ENCODE measurements around the gene RPS6KA3.
A peak's percentile ranks its signal among the peaks of the same experiment; 100 is the strongest.
"Not testable (repeated sequence)": the region's sequence is repeated elsewhere in the genome, so short reads cannot be mapped to it uniquely, and the experiment has no call there.

The RPS6KA3 gene

DNA sequence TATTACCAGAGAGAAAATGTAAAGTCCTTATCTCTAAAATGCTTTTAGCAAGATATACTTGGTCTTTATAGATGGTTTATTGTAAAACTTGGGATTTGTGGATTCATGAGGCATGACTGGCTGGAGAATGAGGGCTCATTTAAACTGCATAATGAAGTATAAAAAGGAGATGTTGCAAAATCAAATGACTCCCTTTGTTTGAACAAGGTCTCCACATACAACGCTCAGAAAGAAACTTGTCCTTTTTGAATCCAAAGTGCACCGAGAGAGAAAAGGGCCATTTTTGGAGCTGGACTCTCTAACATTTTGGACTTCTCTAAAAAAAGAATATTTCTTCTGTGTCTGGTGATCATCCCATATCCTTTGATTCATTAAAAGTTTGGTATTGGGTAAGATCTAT, 117.4 kb downstream of the RPS6KA3 start:
- DNase-seq (ENCODE audit: low spot score) = no peak
- no peak for FAIRE-seq

DNA sequence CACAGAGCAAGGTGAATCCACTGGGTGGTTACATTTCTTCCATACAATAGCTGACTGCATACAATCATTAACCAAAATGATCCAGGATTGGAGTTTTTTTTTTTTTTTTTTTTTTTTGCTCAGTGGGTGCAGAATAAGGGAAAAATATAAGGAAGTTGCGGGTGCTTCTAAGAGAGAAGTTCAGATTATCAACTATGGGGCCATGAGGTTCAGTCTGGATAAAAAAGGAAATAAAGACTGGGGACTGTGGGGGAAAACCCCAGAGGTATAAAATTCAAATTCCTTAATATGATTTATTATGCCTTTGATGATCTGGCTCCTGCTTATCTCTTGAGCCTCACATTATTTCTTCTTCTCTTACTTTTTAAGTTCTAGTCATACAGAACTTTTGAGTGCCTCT, 119.1 kb downstream of the RPS6KA3 start:
- FAIRE-seq = no peak
- no peak for DNase-seq (ENCODE audit: low spot score)

DNA sequence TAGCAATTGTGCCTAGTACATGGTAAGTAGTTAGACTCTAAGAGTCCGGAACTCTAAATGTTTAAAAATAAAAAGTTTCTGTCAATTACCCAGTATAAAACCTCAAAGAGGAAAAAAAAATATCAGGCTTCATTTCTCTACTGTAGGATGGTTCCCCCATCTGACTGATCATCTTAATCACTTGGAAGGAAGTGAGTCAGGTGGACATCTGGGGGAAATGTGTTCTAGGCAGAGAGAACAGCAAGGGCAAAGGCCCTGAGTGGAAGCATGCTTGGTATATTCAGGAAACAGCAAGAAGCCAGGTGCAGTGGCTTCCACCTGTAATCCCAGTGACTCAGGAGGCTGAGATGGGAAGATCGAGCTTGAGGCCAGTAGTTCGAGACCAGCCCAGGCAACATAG, 122.2 kb downstream of the RPS6KA3 start:
- DNase-seq (ENCODE audit: low spot score) (no peak), FAIRE-seq (no peak)

DNA sequence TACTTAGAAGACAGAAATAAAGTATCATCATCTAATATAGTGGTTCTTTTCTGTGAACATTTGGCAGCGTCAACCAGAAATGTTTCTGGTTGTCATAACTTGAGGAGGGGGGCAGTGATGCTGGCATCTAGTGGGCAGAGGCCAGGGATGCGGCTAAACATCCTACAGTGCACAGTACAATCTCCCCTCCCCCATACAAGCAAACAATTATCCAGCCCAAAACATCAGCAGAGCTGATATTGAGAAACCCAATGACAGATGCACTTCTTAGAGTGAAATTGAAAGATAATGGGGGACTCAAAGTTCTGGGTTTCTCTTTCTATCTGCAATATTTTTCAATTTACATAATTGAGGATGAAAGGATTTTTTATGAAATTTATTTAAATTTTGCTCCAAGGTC, 123.1 kb downstream of the RPS6KA3 start:
- no peak for FAIRE-seq
- no peak for DNase-seq (ENCODE audit: low spot score)

DNA sequence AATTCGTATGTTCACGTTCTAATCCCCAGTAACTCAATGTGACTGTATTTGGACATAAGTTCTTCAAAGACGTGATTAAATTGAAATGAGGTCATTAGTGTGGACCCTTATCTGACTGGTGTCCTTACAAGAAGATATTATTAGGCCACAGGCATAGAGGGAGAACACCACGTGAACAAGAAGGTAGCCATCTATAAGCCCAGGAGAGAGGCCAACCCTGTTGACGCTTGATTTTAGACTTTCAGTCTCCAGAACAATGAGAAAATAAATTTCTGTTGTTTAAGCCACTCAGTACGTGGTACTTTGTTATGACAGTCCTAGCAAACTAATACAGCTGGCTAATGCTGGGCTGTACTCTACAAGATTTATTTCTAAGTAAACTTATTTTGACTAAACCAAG, 123.6 kb downstream of the RPS6KA3 start:
- FAIRE-seq = no peak
- no peak for DNase-seq (ENCODE audit: low spot score)

DNA sequence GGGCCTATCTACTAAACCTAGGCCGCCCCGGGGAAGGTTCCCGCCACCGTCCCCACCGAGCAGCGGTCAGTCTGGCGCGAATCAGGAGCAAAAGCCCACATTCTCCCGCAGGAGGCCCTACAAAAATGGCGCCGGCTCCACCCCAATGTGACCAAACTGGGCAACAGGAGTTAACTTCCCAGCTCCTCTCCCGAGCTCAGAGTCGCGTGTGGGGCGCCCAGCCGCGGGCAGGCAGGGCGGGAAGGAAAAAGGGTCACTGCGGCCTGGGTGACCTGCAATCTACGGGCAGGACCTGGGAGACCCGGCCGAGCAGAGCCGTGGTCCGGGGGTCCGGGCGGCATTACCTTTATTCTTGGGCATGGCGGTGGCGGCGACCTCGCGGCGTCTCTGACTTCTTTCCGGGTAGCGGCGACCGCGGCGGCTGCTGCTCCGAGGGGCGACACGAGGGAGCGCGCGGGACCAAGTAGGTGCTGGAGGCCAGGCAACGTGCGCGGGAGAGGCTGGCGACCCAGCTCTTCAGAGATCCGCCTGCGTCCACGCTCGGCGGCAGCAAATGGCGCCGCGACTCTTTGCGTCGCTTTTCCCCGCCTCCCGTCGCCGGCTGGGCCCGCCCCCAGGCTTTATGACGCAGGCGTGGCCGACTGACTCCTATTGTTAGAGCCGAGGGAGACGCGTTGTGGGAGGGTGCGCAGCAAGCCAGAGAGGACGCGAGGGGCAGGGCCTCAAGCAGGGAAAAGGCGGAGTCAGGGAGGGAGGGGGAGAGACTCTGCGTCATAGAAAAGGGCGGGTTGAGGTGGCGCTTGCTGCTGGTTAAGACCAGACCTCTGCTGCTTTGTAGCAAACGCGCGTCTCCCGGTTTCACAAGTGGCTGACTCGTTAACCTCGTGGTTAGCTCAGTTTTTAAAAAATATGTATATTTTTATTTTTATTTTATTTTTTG, 125.2 kb downstream of the RPS6KA3 start, which contains the start of gene EIF1AX:
TSS of gene EIF1AX (minus strand) at position 558 of the 940 bp plus-strand sequence. CDS start at position 360, 198 bp downstream.
- peak; percentile 80 for DNase-seq (ENCODE audit: low spot score)
- no peak for FAIRE-seq

DNA sequence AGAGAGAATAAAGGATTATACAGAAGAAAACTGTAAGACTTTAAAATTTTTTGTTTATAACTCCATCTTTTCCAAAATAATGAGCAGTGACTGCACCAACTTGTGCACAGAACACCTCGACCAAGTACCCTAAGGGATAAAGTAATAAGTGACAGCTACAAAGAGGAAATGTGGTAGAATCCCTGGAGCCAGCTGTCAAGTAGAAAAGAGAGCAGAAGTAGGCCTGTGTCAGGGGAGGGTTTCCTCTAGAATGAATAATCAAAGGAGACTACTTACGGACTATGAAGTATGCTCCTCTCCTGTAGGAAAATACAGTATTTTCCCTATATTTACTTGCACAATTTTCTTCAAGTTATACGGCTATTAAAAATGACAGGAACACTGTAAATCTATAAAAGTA, 126.3 kb downstream of the RPS6KA3 start:
- FAIRE-seq (no peak), DNase-seq (ENCODE audit: low spot score) (no peak)

DNA sequence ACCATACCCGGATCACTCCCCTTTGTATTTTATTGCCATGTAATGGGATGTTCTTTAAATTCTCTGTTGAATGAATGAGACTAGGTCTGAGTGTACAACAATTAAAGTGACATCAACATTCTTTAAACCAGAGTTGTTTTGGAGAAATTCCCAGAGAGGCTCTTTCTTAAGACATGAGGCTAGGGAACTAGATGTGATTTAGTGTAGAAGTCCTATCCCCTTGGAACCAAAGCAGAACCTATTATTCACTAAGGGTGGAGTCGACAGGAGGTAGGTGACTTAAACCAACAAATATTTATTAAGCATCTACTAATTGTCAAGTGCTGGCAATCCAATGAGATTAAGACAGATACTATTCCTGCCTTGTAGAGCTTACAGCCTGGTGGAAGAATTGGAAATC, 126.7 kb downstream of the RPS6KA3 start:
- no peak for DNase-seq (ENCODE audit: low spot score)
- FAIRE-seq = no peak

DNA sequence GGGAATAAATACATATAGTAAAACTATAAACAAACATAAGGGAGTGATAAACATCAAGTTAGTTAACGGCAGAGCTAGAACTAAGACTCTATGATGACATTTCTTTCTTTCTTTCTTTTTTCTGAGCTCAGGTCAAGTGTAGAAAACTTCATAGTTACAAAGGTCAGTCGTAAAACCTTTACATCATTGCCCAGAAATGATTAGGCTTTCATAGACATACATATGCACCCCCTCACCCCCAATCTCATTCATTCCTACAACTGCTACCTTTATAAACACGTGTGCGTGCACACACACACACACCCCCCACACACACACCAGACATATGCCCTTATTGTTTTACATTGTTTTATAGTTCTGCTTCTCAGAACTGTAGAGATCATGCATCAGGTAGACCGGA, 130.8 kb downstream of the RPS6KA3 start:
- DNase-seq (ENCODE audit: low spot score) = no peak
- no peak for FAIRE-seq

DNA sequence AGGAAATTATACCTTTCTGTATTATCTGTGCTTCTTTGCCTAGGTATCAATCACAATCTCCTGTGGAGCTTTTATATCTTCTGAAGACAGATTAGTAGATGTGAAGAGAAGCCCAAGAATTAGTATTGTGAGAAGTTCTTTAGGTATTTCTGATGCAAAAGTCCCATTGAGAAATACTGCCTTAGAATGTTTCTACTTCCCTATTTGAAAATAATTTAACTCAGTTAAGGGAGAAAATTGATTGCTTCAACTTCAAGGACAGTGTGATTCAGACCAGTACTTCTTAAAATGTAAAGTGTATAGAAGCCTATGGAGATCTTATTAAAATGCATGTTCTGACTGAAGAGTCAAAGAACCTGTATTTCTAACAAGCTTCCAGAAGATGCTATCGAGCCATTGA, 134.0 kb downstream of the RPS6KA3 start:
- DNase-seq (ENCODE audit: low spot score) (no peak), FAIRE-seq (no peak)

DNA sequence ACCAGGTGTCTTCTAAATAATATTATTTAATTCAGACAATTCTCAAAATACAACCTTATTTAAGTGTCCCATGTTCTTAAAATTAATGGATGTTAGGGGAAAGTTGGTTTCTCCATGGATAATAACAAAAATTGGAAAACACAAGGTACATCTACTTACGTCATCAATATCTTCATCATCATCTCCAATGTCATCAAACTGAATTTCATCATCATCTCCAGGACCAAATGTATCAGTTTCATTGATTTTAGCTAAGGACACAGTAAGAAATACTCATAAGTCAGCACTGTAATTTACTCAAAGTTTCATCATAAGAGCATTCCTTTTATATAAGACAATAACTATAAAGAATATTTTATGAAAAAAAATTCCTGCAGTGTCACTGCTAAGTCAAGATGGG, 136.4 kb downstream of the RPS6KA3 start:
- no peak for DNase-seq (ENCODE audit: low spot score)
- no peak for FAIRE-seq

DNA sequence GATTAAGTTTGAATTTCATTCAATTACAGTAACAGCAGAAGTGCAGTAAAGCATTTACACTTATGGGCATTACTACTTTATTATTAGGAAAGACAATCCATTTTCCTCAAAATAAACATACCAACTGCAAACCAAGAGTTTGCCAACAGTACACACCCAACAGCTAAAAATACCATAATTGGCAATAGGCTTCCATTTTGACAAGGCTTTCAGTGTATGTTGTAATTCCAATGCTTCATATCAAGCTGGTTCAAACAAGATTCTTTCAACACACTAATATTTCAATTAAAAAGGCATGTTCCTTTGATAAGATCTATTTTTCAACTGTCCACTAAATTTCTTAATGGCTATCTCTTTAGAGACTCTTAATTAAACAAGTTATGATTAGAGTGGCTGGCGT, 137.2 kb downstream of the RPS6KA3 start:
- FAIRE-seq = no peak
- DNase-seq (ENCODE audit: low spot score) = no peak

DNA sequence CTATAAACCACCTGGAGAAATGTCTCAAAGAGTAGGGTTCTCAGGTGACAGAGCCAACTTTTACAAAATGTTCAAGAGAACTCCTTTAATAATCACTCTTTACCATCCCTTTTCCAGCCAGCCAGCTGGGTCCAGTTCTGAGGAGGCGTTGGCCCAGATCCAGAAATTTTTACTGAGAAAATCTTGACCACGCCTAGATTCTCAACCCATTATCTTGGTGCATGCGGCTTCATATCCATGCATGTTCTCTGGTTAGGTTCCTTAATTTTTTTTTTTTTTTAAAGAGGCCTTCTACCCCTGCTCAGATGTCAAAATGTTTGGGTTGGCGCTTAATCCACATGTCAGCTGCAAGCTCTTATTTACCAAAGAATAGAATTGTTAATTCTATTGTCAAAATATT, 138.0 kb downstream of the RPS6KA3 start:
- no peak for FAIRE-seq

DNA sequence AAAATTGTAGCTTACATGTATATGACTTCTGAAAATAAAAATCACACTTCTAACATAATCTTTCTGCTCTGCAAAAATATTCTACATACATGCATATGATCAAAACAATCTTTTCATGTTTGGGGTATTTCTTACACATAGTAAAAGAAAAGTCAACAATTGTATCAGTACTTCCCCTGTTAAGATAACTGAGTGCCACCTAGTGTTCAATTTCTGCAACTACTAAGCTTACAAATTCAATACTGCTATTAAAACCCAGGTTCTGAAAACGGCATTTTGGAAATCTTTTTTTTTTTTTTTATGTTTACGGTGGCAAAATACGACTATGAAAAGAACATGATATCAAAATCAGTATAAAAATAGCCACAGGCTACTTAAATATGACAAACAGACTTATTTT, 139.3 kb downstream of the RPS6KA3 start:
- not testable (repeated sequence) for DNase-seq (ENCODE audit: low spot score); FAIRE-seq

More for the DNA sequence above, 138.0 kb downstream of the RPS6KA3 start:
- no peak for DNase-seq (ENCODE audit: low spot score)

DNA sequence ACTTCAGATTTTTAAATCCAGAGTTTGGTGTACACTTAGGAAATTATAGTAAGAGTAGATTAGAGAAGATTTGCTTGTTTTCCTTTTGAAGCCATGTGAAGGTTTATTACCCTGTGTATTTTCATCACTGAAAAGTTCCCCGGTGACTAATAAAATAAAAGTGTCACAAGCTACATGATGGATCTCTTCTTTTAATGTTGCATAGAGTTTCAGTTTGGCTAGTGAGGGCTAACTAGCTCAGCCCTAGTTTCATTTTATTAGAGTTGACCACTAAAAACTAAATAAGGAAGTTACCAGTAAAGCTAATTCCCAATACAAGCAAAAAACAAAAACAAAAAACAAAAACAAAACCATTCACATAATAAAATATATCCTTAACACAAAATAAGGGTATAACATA, 139.9 kb downstream of the RPS6KA3 start:
- not testable (repeated sequence) for FAIRE-seq; DNase-seq (ENCODE audit: low spot score)

DNA sequence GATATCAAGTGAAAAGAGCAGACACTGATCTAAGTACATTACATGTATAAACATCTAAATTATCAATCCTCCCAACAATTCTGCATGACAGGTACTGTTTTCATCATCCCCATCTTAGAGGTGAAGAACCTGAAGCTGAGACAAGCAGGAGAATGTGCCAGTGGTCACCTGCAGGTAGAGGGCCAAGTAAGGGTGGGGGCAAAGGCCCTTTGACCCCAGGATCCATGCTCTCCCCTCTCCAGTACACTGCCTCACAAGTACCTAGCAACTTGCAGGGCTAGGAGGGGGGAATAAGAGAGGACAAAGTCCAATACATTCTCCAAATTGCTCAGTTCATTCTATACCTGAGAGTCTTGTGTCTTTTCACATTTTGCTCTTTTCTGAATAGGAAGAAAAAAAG, 141.7 kb downstream of the RPS6KA3 start:
- DNase-seq (ENCODE audit: low spot score) = no peak
- FAIRE-seq = no peak

DNA sequence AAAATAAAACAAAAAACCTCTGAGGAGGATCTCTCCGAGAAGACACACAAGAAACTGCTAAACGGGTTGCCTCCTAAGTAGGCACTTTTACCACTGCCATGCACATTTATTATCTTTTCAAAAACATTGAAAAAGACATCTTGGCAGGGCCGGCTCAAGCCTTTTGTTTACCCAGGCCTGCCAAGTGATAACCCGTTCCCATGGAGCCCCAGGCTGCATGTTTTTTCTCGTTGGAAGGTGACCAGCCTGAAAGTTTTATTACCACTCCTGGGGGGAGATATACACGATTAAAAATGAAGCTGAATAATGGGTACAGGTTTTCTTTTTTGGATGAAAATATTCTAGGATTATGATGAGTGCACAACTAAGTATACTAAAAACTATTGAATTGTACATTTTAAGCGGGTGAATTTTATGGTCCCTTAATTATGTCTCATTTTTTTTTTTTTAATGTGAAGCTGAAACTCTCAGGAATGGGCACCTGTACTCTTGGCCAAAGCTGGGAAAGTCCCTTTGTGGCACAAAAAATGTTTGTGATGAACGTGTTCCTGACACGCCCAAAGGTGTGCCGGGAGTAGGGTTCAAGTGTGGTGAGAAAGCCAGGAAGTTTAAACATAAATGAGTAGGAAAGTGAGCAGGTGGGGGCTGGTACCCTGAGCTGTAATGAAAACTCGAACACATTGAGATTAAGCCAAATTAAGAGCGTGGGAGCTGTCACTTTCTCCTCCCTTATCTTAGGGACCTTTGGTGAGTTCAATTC, 148.5 kb downstream of the RPS6KA3 start:
- DNase-seq (ENCODE audit: low spot score) = no peak
- FAIRE-seq = no peak

DNA sequence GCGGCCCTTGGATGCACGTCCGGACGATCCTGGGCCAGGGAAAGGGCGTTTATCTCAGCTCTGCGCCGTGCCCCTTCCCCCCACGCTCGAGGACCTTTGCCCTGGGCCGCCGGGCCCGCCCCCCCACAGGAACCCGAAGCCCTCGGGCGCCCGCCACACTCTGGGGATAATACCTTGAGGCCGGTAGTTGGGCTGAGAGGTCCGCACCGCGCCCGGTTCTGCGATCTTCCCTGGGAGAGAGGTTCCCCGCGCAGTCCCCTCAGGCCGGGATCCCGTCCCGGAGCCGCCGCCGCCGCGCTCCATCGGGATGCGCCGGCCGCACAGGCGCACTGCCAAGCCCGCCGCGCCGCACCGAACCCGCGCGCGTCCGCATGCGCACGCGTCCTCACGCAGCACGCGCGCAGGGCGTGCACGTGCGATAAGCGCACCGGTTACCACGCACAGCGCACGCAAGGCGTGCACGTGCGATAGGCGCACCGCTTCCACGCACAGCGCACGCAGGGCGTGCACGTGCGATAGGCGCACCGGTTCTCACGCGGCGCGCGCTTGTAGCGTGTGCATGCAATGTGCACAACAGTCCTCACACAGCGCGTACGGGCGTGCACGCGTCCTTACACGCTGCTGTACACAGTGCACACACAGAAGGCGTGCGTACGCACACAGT, 150.0 kb downstream of the RPS6KA3 start, which contains the start of gene MAP7D2:
TSS of gene MAP7D2 (minus strand) at position 331 of the 664 bp plus-strand sequence. CDS start at position 303, 28 bp downstream.
- no peak for DNase-seq (ENCODE audit: low spot score)
- no peak for FAIRE-seq

DNA sequence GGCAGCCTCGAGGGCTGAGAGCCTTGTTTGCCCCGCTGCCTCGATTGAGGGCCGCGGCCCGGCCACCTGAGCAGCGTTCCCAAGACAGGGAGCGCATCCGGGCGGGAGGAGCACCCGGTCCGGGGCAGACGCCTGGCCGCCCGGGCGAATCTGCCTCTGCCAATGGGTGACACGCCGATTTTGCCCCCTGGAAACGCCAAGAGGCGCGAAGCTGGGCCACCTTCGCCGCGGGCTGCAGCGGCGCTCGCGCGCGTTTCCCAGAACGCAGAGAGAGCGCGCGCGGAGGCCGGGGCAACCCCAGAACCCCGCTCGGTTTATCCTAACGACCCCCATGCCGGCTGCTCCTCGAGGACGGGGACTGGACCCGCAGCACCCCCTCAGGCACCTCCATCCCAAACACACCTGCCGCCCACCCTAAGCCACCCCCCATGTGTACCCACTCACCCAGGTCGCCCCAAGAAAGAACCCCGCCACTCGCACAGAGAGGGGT, 150.6 kb downstream of the RPS6KA3 start:
- DNase-seq (ENCODE audit: low spot score) = no peak
- no peak for FAIRE-seq

DNA sequence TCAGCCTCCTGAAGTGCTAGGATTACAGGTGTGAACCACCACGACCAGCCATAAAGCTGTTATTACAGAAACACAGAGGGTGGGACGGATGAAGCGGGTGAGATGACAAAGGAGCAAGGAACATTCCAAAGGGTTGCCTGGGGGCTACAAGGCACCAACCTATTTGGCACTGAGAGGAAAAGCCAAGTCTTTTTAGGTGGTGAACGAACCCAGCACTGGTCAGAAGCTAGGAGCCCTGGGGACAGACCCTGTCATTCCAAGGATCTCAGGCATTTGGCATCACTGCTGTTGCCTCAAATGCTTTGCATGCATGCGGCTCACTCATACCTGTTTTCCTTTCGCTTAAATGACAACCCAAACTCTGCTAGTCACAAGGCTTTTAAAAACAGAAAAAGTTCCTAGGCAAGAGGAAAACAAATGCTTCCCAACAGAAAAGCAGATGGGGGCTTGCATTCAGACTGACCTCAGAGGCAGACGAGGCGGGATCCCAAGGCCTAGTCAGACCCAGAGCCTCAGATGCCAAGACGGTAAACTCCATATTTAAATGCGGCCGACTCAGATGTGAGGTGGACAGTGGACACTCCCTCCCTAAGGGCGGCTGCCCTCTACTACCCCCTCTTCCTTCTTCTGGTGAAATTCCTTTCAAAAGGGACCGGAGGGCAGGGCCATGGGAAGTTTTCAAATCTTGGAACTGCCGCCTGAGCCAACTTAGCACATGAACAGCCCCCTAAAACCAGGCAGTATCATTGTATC, 154.5 kb downstream of the RPS6KA3 start:
- FAIRE-seq (no peak), DNase-seq (ENCODE audit: low spot score) (no peak)

DNA sequence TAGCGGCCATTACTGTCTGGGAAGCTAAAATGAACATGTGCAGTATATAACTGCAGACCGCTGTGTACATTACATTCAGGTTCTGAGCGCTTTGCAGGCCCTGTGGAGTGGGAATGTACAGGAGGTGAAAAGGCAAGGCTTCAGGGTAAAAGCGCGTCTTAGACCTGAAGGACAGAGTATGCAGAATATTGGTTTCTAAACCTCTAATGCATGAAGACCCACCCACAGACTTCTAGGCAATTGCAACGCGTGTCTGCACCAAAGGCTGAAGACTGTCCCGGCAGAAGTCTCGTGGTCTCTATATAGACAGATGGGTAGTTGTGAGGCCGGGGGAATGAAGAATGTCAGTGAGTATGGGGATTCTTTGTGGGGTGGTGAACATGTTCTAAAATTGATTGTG, 155.4 kb downstream of the RPS6KA3 start:
- FAIRE-seq (no peak), DNase-seq (ENCODE audit: low spot score) (no peak)
